Stomach (tissue), 9 donors: ENCODE measurements around the gene MED13L. TPM values are rescaled to one million over a fixed set of nuclear protein-coding genes. Genes with fewer than 3 reads are reported as not detected.

Source experiments
- DNase-seq, 2 donors: peaks; one replicate each; pipeline versions ENCODE4 v3.0.0 to v3.0.0-alpha.2; 2013 to 2019
- H3K27ac ChIP-seq, 5 donors: fragments of 200-600 bp in 4 of 5; sonication (generic) in 4 of 5; one replicate each; pipeline ENCODE4 v1.5.1; 2013 to 2019; ENCODE audit warnings: mild to moderate bottlenecking in 1 of 5, moderate library complexity in 1 of 5
- H3K27me3 ChIP-seq, 3 donors: fragments of 200-600 bp; sonication (generic); one replicate each; pipeline ENCODE4 v1.5.1; 2017 to 2019; ENCODE audit warnings: mixed run types in 1 of 3
- H3K36me3 ChIP-seq, 4 donors: fragments of 200-600 bp; sonication (generic); 1 replicate in 3 of 4; 2 replicates in 1 of 4; pipeline ENCODE4 v1.5.1; 2016 to 2019
- H3K4me1 ChIP-seq, 4 donors: fragments of 200-600 bp; sonication (generic); one replicate each; pipeline ENCODE4 v1.5.1; 2016 to 2019
- H3K4me3 ChIP-seq, 4 donors: fragments of 200-600 bp; sonication (generic) in 3 of 4; one replicate each; pipeline ENCODE4 v1.5.1; 2016 to 2019; ENCODE audit warnings: mild to moderate bottlenecking in 1 of 4
- H3K9me3 ChIP-seq, 4 donors: fragments of 200-600 bp; sonication (generic); one replicate each; pipeline ENCODE4 v1.5.1; 2016 to 2019
- EP300 ChIP-seq: sonication (generic); formaldehyde crosslinking; IDR thresholded peaks from one replicate; pipeline ENCODE4 v1.6.1; 2017; ENCODE audit warnings: antibody characterized with exemption
- POLR2A ChIP-seq, 4 donors: fragments of 450-650 bp; IDR thresholded peaks; one replicate each; pipeline ENCODE4 v1.6.1; 2016; ENCODE audit warnings: antibody characterized with exemption in 4 of 4, control low read depth in 2 of 4, mild to moderate bottlenecking in 1 of 4, moderate library complexity in 1 of 4
- POLR2AphosphoS5 ChIP-seq, 3 donors: sonication (generic); formaldehyde crosslinking; IDR thresholded peaks; one replicate each; pipeline ENCODE4 v1.6.1; 2016; ENCODE audit warnings: antibody characterized with exemption in 3 of 3
- WGBS, 5 donors: extraction: QIAGEN DNeasy Blood & Tissue Kit in 3 of 5; methylation state at CpG; one replicate each; pipeline versions ENCODE4 v1.1.5 to v1.1.7; 2013 to 2018; 5-methylcytosine and 5-hydroxymethylcytosine counted together
- intact Hi-C: fragments of 100-400 bp; cut with DNase I; formaldehyde crosslinking; loops from one replicate; pipeline ENCODE4 v1.15.1; 2023; ENCODE audit warnings: low total_unique reads
- polyA plus RNA-seq, 3 donors: library from polyadenylated mRNA; stranded (reverse); fragments of 200-250 nt; gene quantifications; one replicate each; pipeline ENCODE4 v1.2.3, GENCODE V29; 2013
- total RNA-seq, 5 donors: library from RNA; depleted of rRNA; stranded (reverse); fragments of >200 nt; gene quantifications; one replicate each; pipeline versions ENCODE4 v1.1.0 to v1.2.3, GENCODE V29; 2014 to 2016
- TF ChIP-seq, protein P1 (sequence below), 7 experiments: fragments of 450-650 bp in 4 of 7; fragments of 200-600 bp in 3 of 7; sonication (generic) in 3 of 7; IDR thresholded peaks; one replicate each; pipeline ENCODE4 v1.5.1; 2016 to 2019; ENCODE audit warnings: antibody characterized with exemption in 7 of 7, control low read depth in 2 of 7, mild to moderate bottlenecking in 1 of 7
- donor health status: healthy with polysubstance abuse.
- donor health status: Bipolar disorder and iron deficiency.
- donor health status: healthy.

The MED13L gene
- total and polyA plus RNA-seq, 8 donors: 10.4 to 305 (median 72.7) TPM

DNA sequence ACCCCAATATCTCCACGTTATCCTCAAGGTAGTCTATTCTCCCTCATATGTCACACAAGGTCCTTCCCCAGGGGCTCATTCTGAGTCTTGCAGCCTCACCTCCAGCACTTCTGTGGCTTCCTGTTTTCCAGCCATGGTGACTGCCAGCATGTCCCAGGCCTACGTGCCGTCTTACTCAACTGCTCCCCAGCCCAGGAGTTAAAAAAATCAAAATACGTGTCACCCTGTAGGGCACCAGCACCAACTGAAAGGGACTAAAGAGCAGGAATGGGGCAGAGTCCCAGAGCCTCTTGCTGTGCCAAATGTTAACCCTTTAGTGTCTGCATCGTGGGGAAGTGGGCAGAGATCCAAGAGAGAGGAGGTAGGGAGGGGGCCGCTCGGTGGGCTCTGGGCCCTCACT lies 37.0 kb upstream of the MED13L start:
- Histone ChIP-seq H3K4me3 (no peak overlapping the region), H3K4me1 (peaks cover 10 to 17% (median 15%) of the 10 kb centered on the region in 4 donors), H3K9me3 (peaks cover 0 to 2% (median 0%) of the 10 kb centered on the region in 4 donors), H3K27me3 (no peaks in the 10 kb centered on the region), H3K36me3 (no peaks in the 10 kb centered on the region), H3K27ac (no peak overlapping the region)
- no peak for TF ChIP-seq EP300
- TF ChIP-seq, protein P1, sequence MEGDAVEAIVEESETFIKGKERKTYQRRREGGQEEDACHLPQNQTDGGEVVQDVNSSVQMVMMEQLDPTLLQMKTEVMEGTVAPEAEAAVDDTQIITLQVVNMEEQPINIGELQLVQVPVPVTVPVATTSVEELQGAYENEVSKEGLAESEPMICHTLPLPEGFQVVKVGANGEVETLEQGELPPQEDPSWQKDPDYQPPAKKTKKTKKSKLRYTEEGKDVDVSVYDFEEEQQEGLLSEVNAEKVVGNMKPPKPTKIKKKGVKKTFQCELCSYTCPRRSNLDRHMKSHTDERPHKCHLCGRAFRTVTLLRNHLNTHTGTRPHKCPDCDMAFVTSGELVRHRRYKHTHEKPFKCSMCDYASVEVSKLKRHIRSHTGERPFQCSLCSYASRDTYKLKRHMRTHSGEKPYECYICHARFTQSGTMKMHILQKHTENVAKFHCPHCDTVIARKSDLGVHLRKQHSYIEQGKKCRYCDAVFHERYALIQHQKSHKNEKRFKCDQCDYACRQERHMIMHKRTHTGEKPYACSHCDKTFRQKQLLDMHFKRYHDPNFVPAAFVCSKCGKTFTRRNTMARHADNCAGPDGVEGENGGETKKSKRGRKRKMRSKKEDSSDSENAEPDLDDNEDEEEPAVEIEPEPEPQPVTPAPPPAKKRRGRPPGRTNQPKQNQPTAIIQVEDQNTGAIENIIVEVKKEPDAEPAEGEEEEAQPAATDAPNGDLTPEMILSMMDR (IDR thresholded peaks at IDR 0.05): no peak
- no peak for TF ChIP-seq POLR2AphosphoS5 (IDR thresholded peaks at IDR 0.05)
- TF ChIP-seq POLR2A (IDR thresholded peaks at IDR 0.05): no peak
- WGBS, 5 donors: 54 to 66% (median 62%) methylated on average over 7 of the region's 7 CpGs
- no peak for DNase-seq
- intact Hi-C loops: no loop called here

DNA sequence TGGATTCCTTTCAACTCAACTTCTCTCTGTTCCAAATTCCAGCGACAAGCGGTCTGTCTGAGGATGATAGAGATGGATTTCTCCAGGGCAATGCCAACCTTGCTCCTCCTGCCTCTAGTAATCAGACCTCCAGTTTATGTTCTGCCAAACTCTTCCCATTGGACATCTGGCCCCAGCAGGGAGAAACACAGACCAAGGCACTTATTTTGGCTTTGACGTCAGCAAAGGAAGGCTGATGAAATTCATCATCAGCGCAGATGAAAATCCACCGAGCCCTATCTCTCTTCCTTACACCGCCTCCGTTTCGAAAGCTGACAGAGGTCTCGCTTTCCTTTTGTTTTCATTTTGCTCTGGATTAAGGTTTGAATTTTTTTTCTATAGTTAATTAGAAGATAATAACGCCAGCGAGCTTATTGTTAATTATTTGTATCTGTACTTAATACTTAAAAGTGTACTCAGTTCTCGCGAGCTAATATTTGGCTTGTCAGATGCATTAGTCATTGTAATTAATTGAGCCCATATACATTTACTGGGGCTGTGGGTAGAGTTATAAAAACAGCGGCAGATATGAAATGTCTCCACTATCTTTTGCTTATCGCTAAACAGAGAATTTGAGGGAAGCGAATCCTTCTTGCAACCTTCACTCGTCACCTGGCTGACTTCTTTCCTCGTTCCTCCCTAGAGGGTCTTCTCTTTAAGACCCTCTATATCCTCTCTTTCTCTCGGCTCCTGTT lies 35.9 kb upstream of the MED13L start:
- TF ChIP-seq EP300 (no peak), POLR2AphosphoS5 (IDR thresholded peaks at IDR 0.05) (no peak), POLR2A (IDR thresholded peaks at IDR 0.05) (no peak)
- TF ChIP-seq, protein P1 (IDR thresholded peaks at IDR 0.05): no peak
- H3K36me3 ChIP-seq: no peaks in the 10 kb centered on the region
- no peak overlapping the region for H3K4me3 ChIP-seq
- 39 to 67% (median 46%) methylated on average over 19 of the region's 19 CpGs for WGBS, 5 donors
- H3K27ac ChIP-seq: no peak overlapping the region
- no peaks in the 10 kb centered on the region for H3K27me3 ChIP-seq
- peaks cover 0 to 4% (median 0%) of the 10 kb centered on the region in 4 donors for H3K9me3 ChIP-seq
- peak in 1 of 2 donors; percentile 51 for DNase-seq
- intact Hi-C loops: no loop called here
- peaks cover under 1 to 6% (median 4%) of the 10 kb centered on the region in 4 donors for H3K4me1 ChIP-seq

DNA sequence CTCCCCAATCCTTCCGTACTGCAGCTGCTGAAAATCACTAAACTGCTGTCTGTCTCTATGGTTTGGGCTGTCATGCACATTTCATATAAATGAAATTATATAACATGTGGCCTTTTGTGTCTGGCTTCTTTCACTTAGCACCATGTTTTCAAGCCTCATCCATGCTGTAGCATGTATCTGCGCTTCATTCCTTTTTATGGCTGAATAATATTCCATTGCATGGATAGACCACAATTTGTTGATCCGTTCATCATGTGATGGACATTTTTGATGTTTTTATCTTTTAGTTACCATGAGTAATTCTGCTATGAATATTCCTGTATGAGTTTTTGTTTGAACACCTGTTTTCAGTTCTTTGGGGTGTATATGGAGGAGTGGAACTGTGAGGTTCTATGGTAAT lies 32.6 kb upstream of the MED13L start:
- no peak overlapping the region for H3K4me3 ChIP-seq
- intact Hi-C loops: no loop called here
- no peaks in the 10 kb centered on the region for H3K4me1 ChIP-seq
- no peak overlapping the region for H3K27ac ChIP-seq
- TF ChIP-seq POLR2A (IDR thresholded peaks at IDR 0.05) (no peak), POLR2AphosphoS5 (IDR thresholded peaks at IDR 0.05) (no peak), EP300 (no peak)
- TF ChIP-seq, protein P1 (IDR thresholded peaks at IDR 0.05): no peak
- no peaks in the 10 kb centered on the region for H3K36me3 ChIP-seq
- H3K9me3 ChIP-seq: peaks cover 0 to 4% (median 0%) of the 10 kb centered on the region in 4 donors
- no peak for DNase-seq
- H3K27me3 ChIP-seq: no peaks in the 10 kb centered on the region
- WGBS, 5 donors: 78 to 97% (median 97%) methylated on average over 3 of the region's 3 CpGs

DNA sequence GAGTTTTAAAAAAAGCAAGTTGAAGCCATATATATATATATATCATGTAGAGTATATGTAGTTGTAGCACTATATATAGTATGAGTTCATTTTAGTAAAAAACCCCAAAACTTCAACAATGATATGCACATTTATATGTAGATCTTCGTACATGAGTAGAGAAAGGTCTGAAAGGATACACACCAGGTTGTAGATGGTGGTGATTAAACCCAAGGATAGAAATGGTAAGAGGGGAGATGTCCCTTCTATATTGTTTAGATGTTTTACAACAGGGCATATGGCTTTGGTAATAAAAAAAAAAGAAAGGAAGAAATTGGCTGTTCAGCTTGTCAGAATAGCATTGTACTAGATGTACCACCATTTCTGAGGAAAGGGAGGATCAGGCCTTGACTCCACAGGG lies 31.9 kb upstream of the MED13L start:
- Histone ChIP-seq H3K4me1 (no peaks in the 10 kb centered on the region), H3K4me3 (no peak overlapping the region), H3K36me3 (no peaks in the 10 kb centered on the region), H3K27ac (no peak overlapping the region), H3K9me3 (peaks cover 0 to 4% (median 0%) of the 10 kb centered on the region in 4 donors), H3K27me3 (no peaks in the 10 kb centered on the region)
- DNase-seq: no peak
- no peak for TF ChIP-seq POLR2A (IDR thresholded peaks at IDR 0.05)
- TF ChIP-seq, protein P1 (IDR thresholded peaks at IDR 0.05): no peak
- no peak for TF ChIP-seq EP300
- no peak for TF ChIP-seq POLR2AphosphoS5 (IDR thresholded peaks at IDR 0.05)
- 60 to 97% (median 93%) methylated on average over 1 of the region's 1 CpG for WGBS, 5 donors
- intact Hi-C loops: no loop called here
